OCI-LY1 (cell line): ENCODE data around the gene CCDC141.
A peak's percentile ranks its signal among the peaks of the same experiment; 100 is the strongest.

Experiments
- H2AFZ ChIP-seq: fragments of 200-600 bp; sonication (generic), shearing (Covaris generic); 2 replicates; pipeline ENCODE4 v1.6.0; 2014; ENCODE audit warnings: antibody characterized with exemption, mild to moderate bottlenecking, low read length
- H3F3A ChIP-seq: fragments of 200-600 bp; sonication (generic), shearing (Covaris generic); 2 replicates; pipeline ENCODE4 v1.6.0; 2014; ENCODE audit warnings: mild to moderate bottlenecking, antibody characterized with exemption, low read length, moderate library complexity; ENCODE audit not compliant: insufficient read depth
- H3K27ac ChIP-seq: fragments of 200-600 bp; sonication (generic); 2 replicates; pipeline ENCODE4 v1.5.1; 2014; ENCODE audit warnings: low read length, mixed run types, mild to moderate bottlenecking, low read depth; ENCODE audit not compliant: poor library complexity, severe bottlenecking
- H3K27me3 ChIP-seq: fragments of 200-600 bp; sonication (generic); 2 replicates; pipeline ENCODE4 v1.6.0; 2014; ENCODE audit warnings: antibody characterized with exemption, mild to moderate bottlenecking, low read length, moderate library complexity; ENCODE audit not compliant: insufficient read depth
- H3K36me3 ChIP-seq: fragments of 200-600 bp; sonication (generic); 2 replicates; pipeline ENCODE4 v1.6.1; 2014; ENCODE audit warnings: mild to moderate bottlenecking, antibody characterized with exemption, low read length, moderate library complexity, mixed read lengths; ENCODE audit not compliant: insufficient read depth
- H3K4me1 ChIP-seq: fragments of 200-600 bp; sonication (generic); 2 replicates; pipeline ENCODE4 v1.5.1; 2014; ENCODE audit warnings: mild to moderate bottlenecking, low read length, moderate library complexity; ENCODE audit not compliant: insufficient read depth, severe bottlenecking
- H3K4me2 ChIP-seq: fragments of 200-600 bp; sonication (generic), shearing (Covaris generic); 2 replicates; pipeline ENCODE4 v1.6.1; 2014; ENCODE audit warnings: low read length
- H3K4me3 ChIP-seq: fragments of 200-600 bp; sonication (generic); 2 replicates; pipeline ENCODE4 v1.5.1; 2014; ENCODE audit warnings: low read length, low read depth, mild to moderate bottlenecking, mixed read lengths; ENCODE audit not compliant: poor library complexity, severe bottlenecking
- H3K79me2 ChIP-seq: fragments of 200-600 bp; shearing (Covaris generic); 2 replicates; pipeline ENCODE4 v1.6.1; 2016; ENCODE audit warnings: mixed run types, low read length, mixed read lengths; ENCODE audit not compliant: insufficient read depth
- H3K9ac ChIP-seq: fragments of 200-600 bp; sonication (generic), shearing (Covaris generic); 2 replicates; pipeline ENCODE4 v1.6.1; 2014; ENCODE audit warnings: mild to moderate bottlenecking, low read length, mixed read lengths
- H3K9me2 ChIP-seq: fragments of 200-600 bp; sonication (generic), shearing (Covaris generic); 2 replicates; pipeline ENCODE4 v1.6.1; 2014; ENCODE audit warnings: low read depth, mild to moderate bottlenecking, low read length, mixed read lengths
- H3K9me3 ChIP-seq: fragments of 200-600 bp; shearing (Covaris generic); 2 replicates; pipeline ENCODE4 v1.6.1; 2014; ENCODE audit warnings: low read length, mixed read lengths
- H4K20me1 ChIP-seq: fragments of 200-600 bp; sonication (generic), shearing (Covaris generic); 2 replicates; pipeline ENCODE4 v1.6.0; 2016; ENCODE audit warnings: mild to moderate bottlenecking, low read length; ENCODE audit not compliant: insufficient read depth
- CTCF ChIP-seq: fragments of 200-600 bp; sonication (generic), shearing (Covaris generic); IDR thresholded peaks from 2 replicates; pipeline ENCODE4 v1.5.1; 2017; ENCODE audit warnings: mild to moderate bottlenecking, antibody characterized with exemption, low read length, moderate library complexity, mixed read lengths
- EZH2 ChIP-seq: fragments of 200-600 bp; sonication (generic), shearing (Covaris generic); IDR thresholded peaks from 2 replicates; pipeline ENCODE4 v1.8.0; 2017; ENCODE audit warnings: borderline replicate concordance, mixed run types, mild to moderate bottlenecking, antibody characterized with exemption, low read length, moderate library complexity, mixed read lengths

CCDC141 gene

DNA sequence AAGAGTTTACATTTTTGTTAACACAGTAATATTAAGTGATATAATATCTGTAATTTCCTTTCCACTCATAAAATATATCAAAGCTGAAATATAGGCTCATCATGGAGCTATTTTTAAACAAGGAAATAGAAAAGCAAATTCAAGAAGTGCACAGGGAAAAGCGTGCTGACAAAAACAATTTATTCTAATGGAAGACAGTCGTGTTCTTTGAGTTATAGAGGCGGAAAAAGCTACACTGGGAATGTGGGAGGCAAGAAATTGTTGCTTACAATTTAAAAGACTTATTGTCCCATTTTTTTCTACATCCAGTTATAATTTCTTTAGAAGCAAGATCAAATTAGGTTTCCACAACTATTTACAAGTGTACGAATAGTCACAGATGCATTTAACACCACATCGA, 239.5 kb downstream of the CCDC141 start:
- H3K9me3 ChIP-seq, result no peaks in the 10 kb centered on the region
- H3K36me3 ChIP-seq, result no peaks in the 10 kb centered on the region
- H2AFZ ChIP-seq, result no peak overlapping the region
- peaks cover 16% of the 10 kb centered on the region for H3K79me2 ChIP-seq
- no peak for TF ChIP-seq EZH2
- TF ChIP-seq CTCF, result no peak
- no peaks in the 10 kb centered on the region for H3F3A ChIP-seq
- H3K4me2 ChIP-seq, result no peak overlapping the region
- H3K27ac ChIP-seq, result no peak overlapping the region
- H4K20me1 ChIP-seq, result no peaks in the 10 kb centered on the region
- H3K9ac ChIP-seq, result no peak overlapping the region
- no peak overlapping the region for H3K4me3 ChIP-seq
- H3K27me3 ChIP-seq, result no peaks in the 10 kb centered on the region
- H3K9me2 ChIP-seq, result no peaks in the 10 kb centered on the region
- H3K4me1 ChIP-seq, result peaks cover 33% of the 10 kb centered on the region

DNA sequence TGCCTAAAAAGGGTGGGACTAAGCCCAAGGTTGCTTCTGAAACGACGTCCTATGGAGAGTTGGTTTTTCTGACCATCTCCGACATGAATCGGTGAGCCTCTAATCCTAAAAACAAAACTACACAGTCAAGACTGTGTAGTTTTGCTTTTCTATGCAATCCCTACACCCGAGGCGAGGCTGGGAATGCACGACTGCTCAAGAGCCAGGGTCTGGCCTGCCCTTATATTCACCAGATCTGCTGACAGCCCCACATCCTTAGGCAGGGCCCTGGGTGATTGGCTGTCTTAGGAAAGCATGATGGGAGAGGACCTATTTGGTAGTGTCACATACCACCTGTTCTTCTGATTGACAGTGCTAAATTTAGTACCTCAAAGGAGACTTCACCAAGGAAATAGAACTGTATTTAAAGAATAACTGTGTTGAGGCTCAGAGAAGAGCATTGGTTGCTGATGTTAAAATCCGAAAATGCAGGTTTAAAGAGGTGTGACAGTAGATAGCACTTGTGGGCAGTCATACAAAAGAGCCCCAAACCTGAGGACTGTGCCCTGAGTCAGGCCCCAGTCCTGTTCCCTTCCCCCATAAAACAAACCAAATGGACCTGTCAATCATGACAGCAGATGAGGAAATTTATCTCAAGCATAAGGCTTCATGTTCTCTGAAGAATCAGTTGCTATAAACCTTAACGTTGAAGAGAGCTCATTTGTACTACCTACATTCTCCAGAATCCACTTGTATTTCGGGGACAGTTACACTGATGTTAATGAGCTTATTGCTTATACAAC, 242.5 kb downstream of the CCDC141 start, which contains the start of gene TTN:
TTN (minus strand) TSS at position 197 of the 782 bp plus-strand sequence. CDS start 2,781 bp downstream, outside the sequence.
- peaks cover 19% of the 10 kb centered on the region for H3K36me3 ChIP-seq
- peak within 1 kb of the TSS; percentile 62 for H3K9ac ChIP-seq
- H3K4me2 ChIP-seq, result peak within 1 kb of the TSS; percentile 55
- no peaks in the 10 kb centered on the region for H3F3A ChIP-seq
- TF ChIP-seq CTCF, result no peak
- TF ChIP-seq EZH2, result no peak
- peaks cover 16% of the 10 kb centered on the region for H3K79me2 ChIP-seq
- no peaks in the 10 kb centered on the region for H3K27me3 ChIP-seq
- peak within 1 kb of the TSS; percentile 67 for H3K4me3 ChIP-seq
- no peaks in the 10 kb centered on the region for H4K20me1 ChIP-seq
- H2AFZ ChIP-seq, result no peak within 1 kb of the TSS
- H3K27ac ChIP-seq, result peak within 1 kb of the TSS; percentile 81
- H3K4me1 ChIP-seq, result peaks cover 44% of the 10 kb centered on the region
- no peaks in the 10 kb centered on the region for H3K9me3 ChIP-seq
- no peaks in the 10 kb centered on the region for H3K9me2 ChIP-seq

- Histone ChIP-seq H3K36me3 (peaks cover 28% of the 10 kb centered on the region), H3K27me3 (no peaks in the 10 kb centered on the region), H2AFZ (no peak overlapping the region), H3K9me2 (no peaks in the 10 kb centered on the region), H3K9me3 (no peaks in the 10 kb centered on the region), H3K79me2 (peaks cover 16% of the 10 kb centered on the region), H3K27ac (peak overlapping the region; percentile 81), H3K4me2 (peak overlapping the region; percentile 55), H3K4me3 (peak overlapping the region; percentile 67), H4K20me1 (no peaks in the 10 kb centered on the region), H3F3A (no peaks in the 10 kb centered on the region), H3K9ac (peak overlapping the region; percentile 62), H3K4me1 (peaks cover 44% of the 10 kb centered on the region)
- TF ChIP-seq CTCF, result no peak
- no peak for TF ChIP-seq EZH2
These were observed 243.4 kb downstream of the CCDC141 start for GRCh38 chr2:178806543-178806942.
